Stomach (tissue), 4 donors: Measurements from ENCODE around the gene COL7A1.

Experiments
- CTCF ChIP-seq, 7 experiments: fragments of 450-650 bp in 4 of 7; fragments of 200-600 bp in 3 of 7; sonication (generic) in 3 of 7; IDR thresholded peaks; one replicate each; pipeline ENCODE4 v1.5.1; 2016 to 2019; ENCODE audit warnings: antibody characterized with exemption in 7 of 7, control low read depth in 2 of 7, mild to moderate bottlenecking in 1 of 7
- POLR2A ChIP-seq, 4 donors: fragments of 450-650 bp; IDR thresholded peaks; one replicate each; pipeline ENCODE4 v1.6.1; 2016; ENCODE audit warnings: antibody characterized with exemption in 4 of 4, control low read depth in 2 of 4, mild to moderate bottlenecking in 1 of 4, moderate library complexity in 1 of 4

GRCh38 chr3:48548126-48548525, 47.0 kb downstream of the COL7A1 start:
- TF ChIP-seq CTCF (IDR thresholded peaks at IDR 0.05) (no peak), POLR2A (IDR thresholded peaks at IDR 0.05) (no peak)
